ENCODE results near the gene DUSP28. TPM values are rescaled to one million over a fixed set of nuclear protein-coding genes. Genes with fewer than 3 reads are reported as not detected.

Gene DUSP28
- total and polyA plus RNA-seq, 2 donors from 2014 or later = 5.9 to 7.0 TPM

- FAIRE-seq (no peak), DNase-seq (peak in 1 of 5 donors; percentile 43)
- TF ChIP-seq CTCF (IDR thresholded peaks at IDR 0.05; ENCODE audit: borderline replicate concordance, extremely low read depth, insufficient read depth) = no peak
- H3K9ac ChIP-seq (ENCODE audit: low read length in 3 of 3) = no peak overlapping the region
- no peak overlapping the region for H3K4me3 ChIP-seq (ENCODE audit: low read length in 3 of 3)
- intact Hi-C loops (cut with DNase I) = no loop called here
- no peaks in the 10 kb centered on the region for H3K36me3 ChIP-seq (ENCODE audit: control insufficient read depth in 2 of 3, insufficient read depth in 3 of 3, low read length in 3 of 3)
- peaks cover 0 to 15% (median 4%) of the 10 kb centered on the region in 3 donors for H3K4me1 ChIP-seq (ENCODE audit: control insufficient read depth in 2 of 3, insufficient read depth in 2 of 3, low read depth in 1 of 3, low read length in 3 of 3)
- H3K27ac ChIP-seq (ENCODE audit: low read depth in 2 of 2, low read length in 2 of 2) = no peak overlapping the region
- H3K27me3 ChIP-seq (ENCODE audit: control insufficient read depth, insufficient read depth, low read length) = no peaks in the 10 kb centered on the region
- no peaks in the 10 kb centered on the region for H3K9me3 ChIP-seq (ENCODE audit: control insufficient read depth in 2 of 3, insufficient read depth in 1 of 3, low read length in 3 of 3)
Observed at GRCh38 chr2:240554767-240555493, 5.2 kb upstream of the DUSP28 start.

DNA sequence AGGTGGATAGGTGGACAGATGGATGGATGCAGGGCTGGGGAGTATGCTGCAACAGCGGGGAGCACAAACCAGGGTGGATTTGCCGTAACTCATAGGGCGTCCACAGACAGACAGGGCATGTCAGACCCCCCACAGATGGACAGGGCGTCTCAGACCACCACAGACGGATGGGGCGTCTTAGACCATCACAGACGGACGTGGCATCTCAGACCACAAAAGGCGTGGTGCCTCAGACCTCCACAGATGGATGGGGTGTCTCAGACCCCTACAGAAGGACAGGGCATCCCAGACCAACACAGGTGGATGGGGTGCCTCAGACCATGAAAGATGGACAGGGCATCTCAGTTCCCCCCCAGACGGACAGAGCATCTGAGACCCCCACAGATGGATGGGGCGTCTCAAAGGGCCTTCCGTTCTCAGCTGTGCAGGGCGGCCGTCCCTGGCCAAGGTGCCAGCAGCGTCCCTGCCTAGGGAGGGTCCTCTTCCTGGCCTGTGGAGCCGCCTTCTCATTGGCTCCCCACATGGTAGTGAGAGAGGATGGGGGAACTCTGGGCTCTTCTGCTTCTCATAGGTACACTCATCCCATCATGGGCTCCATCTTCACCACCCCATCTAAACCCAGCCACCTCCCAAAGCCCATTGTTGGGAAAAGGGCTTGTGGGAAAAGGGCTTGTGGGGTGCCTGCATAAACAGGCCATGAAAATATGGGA is 4.5 kb upstream of the DUSP28 start:
- FAIRE-seq (no peak), DNase-seq (peak in 1 of 5 donors; percentile 37)
- no peak overlapping the region for H3K9ac ChIP-seq (ENCODE audit: low read length in 3 of 3)
- H3K36me3 ChIP-seq (ENCODE audit: control insufficient read depth in 2 of 3, insufficient read depth in 3 of 3, low read length in 3 of 3) = no peaks in the 10 kb centered on the region
- no peak for TF ChIP-seq CTCF (IDR thresholded peaks at IDR 0.05; ENCODE audit: borderline replicate concordance, extremely low read depth, insufficient read depth)
- intact Hi-C loops (cut with DNase I) = no loop called here
- H3K27ac ChIP-seq (ENCODE audit: low read depth in 2 of 2, low read length in 2 of 2) = no peak overlapping the region
- H3K4me3 ChIP-seq (ENCODE audit: low read length in 3 of 3) = no peak overlapping the region
- peaks cover 0 to 15% (median 4%) of the 10 kb centered on the region in 3 donors for H3K4me1 ChIP-seq (ENCODE audit: control insufficient read depth in 2 of 3, insufficient read depth in 2 of 3, low read depth in 1 of 3, low read length in 3 of 3)
- no peaks in the 10 kb centered on the region for H3K27me3 ChIP-seq (ENCODE audit: control insufficient read depth, insufficient read depth, low read length)
- no peaks in the 10 kb centered on the region for H3K9me3 ChIP-seq (ENCODE audit: control insufficient read depth in 2 of 3, insufficient read depth in 1 of 3, low read length in 3 of 3)

- peak in 4 of 5 donors; percentile 80 to 89 (median 82) for DNase-seq
- H3K9ac ChIP-seq (ENCODE audit: low read length in 3 of 3) = no peak overlapping the region
- peak; percentile 20 for TF ChIP-seq CTCF (IDR thresholded peaks at IDR 0.05; ENCODE audit: borderline replicate concordance, extremely low read depth, insufficient read depth)
- no peaks in the 10 kb centered on the region for H3K9me3 ChIP-seq (ENCODE audit: control insufficient read depth in 2 of 3, insufficient read depth in 1 of 3, low read length in 3 of 3)
- no peak for FAIRE-seq
- no peaks in the 10 kb centered on the region for H3K27me3 ChIP-seq (ENCODE audit: control insufficient read depth, insufficient read depth, low read length)
- no peak overlapping the region for H3K4me3 ChIP-seq (ENCODE audit: low read length in 3 of 3)
- intact Hi-C loops (cut with DNase I) = no loop called here
- peaks cover 0 to 20% (median 9%) of the 10 kb centered on the region in 3 donors for H3K4me1 ChIP-seq (ENCODE audit: control insufficient read depth in 2 of 3, insufficient read depth in 2 of 3, low read depth in 1 of 3, low read length in 3 of 3)
- H3K36me3 ChIP-seq (ENCODE audit: control insufficient read depth in 2 of 3, insufficient read depth in 3 of 3, low read length in 3 of 3) = no peaks in the 10 kb centered on the region
- H3K27ac ChIP-seq (ENCODE audit: low read depth in 2 of 2, low read length in 2 of 2) = no peak overlapping the region
Observed at GRCh38 chr2:240556553-240557100, 3.5 kb upstream of the DUSP28 start.

Measured in kidney (tissue), 14 donors.